HepG2 (cell line): ENCODE data around the gene RAB20.

Experiments
- EZH2 ChIP-seq: conservative IDR thresholded peaks from 2 replicates; pipeline ENCODE4 v1.6.1; 2012; ENCODE audit warnings: mild to moderate bottlenecking, low read depth, low read length, moderate library complexity
- GABPA ChIP-seq, 2 experiments: IDR thresholded peaks; 2 replicates each; pipeline ENCODE4 v1.6.1; 2011 to 2016; ENCODE audit warnings: low read depth in 2 of 2, low read length in 1 of 2, missing biosample characterization in 1 of 2, missing genetic modification characterization in 1 of 2
- KAT7 ChIP-seq: IDR thresholded peaks from 2 replicates; pipeline ENCODE4 v1.6.1; 2018; ENCODE audit warnings: borderline replicate concordance, missing compliant biosample characterization
- MED8 ChIP-seq: sonication (generic); formaldehyde crosslinking; IDR thresholded peaks from 2 replicates; pipeline ENCODE4 v1.8.1; 2023; ENCODE audit warnings: mild to moderate bottlenecking, missing genetic modification reagents; ENCODE audit not compliant: insufficient replicate concordance
- POLR2AphosphoS5 ChIP-seq: IDR thresholded peaks from 2 replicates; pipeline ENCODE4 v1.6.1; 2012; ENCODE audit warnings: low read depth, low read length
- SOX13 ChIP-seq, 3 experiments: fragments of 450-650 bp in 1 of 3; sonication (generic) in 1 of 3; formaldehyde crosslinking in 1 of 3; IDR thresholded peaks in 2 of 3; conservative IDR thresholded peaks in 1 of 3; 2 replicates each; pipeline versions ENCODE4 v1.5.0 to v1.6.1; 2016 to 2020; ENCODE audit warnings: antibody characterized with exemption in 1 of 3, mild to moderate bottlenecking in 1 of 3, missing compliant biosample characterization in 1 of 3, missing genetic modification reagents in 1 of 3, moderate library complexity in 1 of 3
- TAF1 ChIP-seq: sonication (generic); formaldehyde crosslinking; IDR thresholded peaks from 2 replicates; pipeline ENCODE4 v1.4.0; 2020; ENCODE audit warnings: missing genetic modification reagents
- XRCC5 ChIP-seq: fragments of 200-400 bp; formaldehyde crosslinking; optimal IDR thresholded peaks from 2 replicates; pipeline ENCODE3; 2017; ENCODE audit warnings: mild to moderate bottlenecking, low read length
- TF ChIP-seq, protein P1 (sequence below): sonication (generic); formaldehyde crosslinking; IDR thresholded peaks from 2 replicates; pipeline ENCODE4 v1.4.0; 2020; ENCODE audit warnings: missing genetic modification reagents, borderline replicate concordance

DNA sequence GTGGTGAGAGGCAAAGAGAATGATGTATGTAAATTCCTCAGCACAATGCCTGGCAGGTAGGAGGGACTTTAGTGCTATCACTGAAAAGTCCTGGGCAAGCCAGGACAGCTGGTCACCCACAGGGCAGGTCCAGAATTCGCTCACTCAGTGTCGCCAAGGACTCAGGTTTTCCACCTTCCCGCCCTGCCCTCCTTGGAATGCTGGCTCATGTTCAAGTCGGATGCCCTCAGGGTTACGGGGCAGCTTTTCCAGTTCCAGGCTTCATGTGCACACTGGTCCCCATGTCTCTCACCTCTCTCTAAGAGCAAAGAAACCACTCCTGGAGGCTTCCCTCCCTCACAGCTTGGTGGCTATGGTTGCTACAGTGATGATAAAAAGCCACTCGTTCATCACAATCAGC lies 29.1 kb upstream of the RAB20 start:
- TF ChIP-seq XRCC5 (no peak), EZH2 (no peak), SOX13 (IDR thresholded peaks at IDR 0.05) (no peak), SOX13 (CRISPR knock-in tag; conservative IDR thresholded peaks at IDR 0.05 in 1 of 2, IDR thresholded peaks at IDR 0.05 in 1 of 2) (no peak), MED8 (CRISPR knock-in tag) (no peak), KAT7 (no peak), TAF1 (CRISPR knock-in tag) (no peak), GABPA (IDR thresholded peaks at IDR 0.05; ENCODE audit: low read depth, low read length) (no peak), GABPA (CRISPR knock-in tag; IDR thresholded peaks at IDR 0.05; ENCODE audit: low read depth) (no peak), POLR2AphosphoS5 (no peak)
- TF ChIP-seq, protein P1, sequence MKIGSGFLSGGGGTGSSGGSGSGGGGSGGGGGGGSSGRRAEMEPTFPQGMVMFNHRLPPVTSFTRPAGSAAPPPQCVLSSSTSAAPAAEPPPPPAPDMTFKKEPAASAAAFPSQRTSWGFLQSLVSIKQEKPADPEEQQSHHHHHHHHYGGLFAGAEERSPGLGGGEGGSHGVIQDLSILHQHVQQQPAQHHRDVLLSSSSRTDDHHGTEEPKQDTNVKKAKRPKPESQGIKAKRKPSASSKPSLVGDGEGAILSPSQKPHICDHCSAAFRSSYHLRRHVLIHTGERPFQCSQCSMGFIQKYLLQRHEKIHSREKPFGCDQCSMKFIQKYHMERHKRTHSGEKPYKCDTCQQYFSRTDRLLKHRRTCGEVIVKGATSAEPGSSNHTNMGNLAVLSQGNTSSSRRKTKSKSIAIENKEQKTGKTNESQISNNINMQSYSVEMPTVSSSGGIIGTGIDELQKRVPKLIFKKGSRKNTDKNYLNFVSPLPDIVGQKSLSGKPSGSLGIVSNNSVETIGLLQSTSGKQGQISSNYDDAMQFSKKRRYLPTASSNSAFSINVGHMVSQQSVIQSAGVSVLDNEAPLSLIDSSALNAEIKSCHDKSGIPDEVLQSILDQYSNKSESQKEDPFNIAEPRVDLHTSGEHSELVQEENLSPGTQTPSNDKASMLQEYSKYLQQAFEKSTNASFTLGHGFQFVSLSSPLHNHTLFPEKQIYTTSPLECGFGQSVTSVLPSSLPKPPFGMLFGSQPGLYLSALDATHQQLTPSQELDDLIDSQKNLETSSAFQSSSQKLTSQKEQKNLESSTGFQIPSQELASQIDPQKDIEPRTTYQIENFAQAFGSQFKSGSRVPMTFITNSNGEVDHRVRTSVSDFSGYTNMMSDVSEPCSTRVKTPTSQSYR: no peak
